ENCODE measurements around the gene ATP6V0E1. TPM values are rescaled to one million over a fixed set of nuclear protein-coding genes. Genes with fewer than 3 reads are reported as not detected.

ATP6V0E1 gene
- total RNA-seq, 3 donors from 2014 or later = 173 to 219 (median 185) TPM

DNA sequence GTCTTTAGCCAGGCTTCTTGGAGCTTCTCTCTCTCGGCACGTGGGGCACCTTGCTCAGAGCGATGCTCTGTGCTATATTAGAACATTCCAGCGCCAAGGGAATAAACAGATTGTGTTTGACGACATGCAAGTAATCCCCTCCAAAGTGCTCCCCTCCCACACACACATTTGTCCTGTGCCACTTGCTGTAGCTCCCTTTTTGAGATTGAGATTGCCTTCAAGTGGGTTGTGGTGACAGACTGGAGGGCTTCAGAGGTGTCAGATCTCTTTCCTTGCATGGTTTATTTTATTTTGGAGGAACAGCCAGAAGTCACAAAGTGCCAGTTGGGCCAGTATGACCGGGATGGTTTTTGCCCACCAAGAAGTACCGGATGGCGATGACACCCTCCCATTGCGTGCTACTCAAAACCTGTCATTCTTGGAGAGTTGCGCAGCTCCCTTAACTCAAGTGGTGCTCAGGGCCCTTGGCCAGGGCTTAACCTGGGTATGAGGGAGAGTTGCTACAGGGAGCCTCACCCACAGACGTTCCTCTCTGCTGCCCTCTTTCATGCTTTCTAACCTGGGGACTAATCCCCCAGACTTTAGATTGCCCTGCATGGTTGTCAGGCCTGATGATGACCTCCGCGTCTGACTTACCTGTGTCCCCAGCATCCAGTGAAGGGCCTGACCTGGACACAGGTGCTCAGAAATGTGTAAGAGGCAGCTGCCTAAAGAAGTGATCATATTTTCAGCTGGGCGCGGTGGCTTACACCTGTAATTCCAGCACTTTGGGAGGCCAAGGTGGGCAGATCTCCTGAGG is 43.1 kb upstream of the ATP6V0E1 start:
- DNase-seq (ENCODE audit: low spot score in 2 of 2) = no peak
- no peaks in the 10 kb centered on the region for H3K4me1 ChIP-seq
- H3K4me3 ChIP-seq = no peak overlapping the region
- no peak overlapping the region for H3K27ac ChIP-seq
- intact Hi-C loops (cut with DNase I; ENCODE audit: low total_unique reads) = loop anchor here (10.0 kb wide), 1 partner anchor 476 kb away; no protein-coding TSS in a partner anchor
- TF ChIP-seq POLR2A (IDR thresholded peaks at IDR 0.05) (no peak), POLR2AphosphoS5 (IDR thresholded peaks at IDR 0.05) (no peak)
- TF ChIP-seq, protein P1, sequence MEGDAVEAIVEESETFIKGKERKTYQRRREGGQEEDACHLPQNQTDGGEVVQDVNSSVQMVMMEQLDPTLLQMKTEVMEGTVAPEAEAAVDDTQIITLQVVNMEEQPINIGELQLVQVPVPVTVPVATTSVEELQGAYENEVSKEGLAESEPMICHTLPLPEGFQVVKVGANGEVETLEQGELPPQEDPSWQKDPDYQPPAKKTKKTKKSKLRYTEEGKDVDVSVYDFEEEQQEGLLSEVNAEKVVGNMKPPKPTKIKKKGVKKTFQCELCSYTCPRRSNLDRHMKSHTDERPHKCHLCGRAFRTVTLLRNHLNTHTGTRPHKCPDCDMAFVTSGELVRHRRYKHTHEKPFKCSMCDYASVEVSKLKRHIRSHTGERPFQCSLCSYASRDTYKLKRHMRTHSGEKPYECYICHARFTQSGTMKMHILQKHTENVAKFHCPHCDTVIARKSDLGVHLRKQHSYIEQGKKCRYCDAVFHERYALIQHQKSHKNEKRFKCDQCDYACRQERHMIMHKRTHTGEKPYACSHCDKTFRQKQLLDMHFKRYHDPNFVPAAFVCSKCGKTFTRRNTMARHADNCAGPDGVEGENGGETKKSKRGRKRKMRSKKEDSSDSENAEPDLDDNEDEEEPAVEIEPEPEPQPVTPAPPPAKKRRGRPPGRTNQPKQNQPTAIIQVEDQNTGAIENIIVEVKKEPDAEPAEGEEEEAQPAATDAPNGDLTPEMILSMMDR (IDR thresholded peaks at IDR 0.05) = no peak
- H3K9me3 ChIP-seq = no peaks in the 10 kb centered on the region
- H3K36me3 ChIP-seq = no peaks in the 10 kb centered on the region
- H3K27me3 ChIP-seq = no peaks in the 10 kb centered on the region

DNA sequence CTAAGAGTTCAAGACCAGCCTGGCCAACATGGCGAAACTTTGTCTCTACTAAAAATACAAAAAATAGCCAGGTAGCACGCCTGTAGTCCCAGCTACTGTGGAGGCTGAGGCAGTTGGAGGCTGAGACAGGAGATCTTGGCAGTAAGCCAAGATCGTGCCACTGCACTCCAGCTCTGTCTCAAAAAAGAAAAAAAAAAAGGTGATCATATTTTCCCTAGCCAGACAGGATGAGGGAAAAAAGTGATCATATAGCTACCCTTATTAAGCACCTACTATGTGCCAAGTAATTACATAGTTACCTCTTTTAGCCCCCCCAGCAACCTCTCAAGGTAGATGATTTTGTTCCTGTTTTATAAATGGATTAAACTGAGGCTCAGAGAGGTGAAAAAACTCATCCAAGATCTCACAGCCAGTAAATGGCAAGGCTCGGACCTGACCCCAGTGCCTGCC is 42.5 kb upstream of the ATP6V0E1 start:
- Histone ChIP-seq H3K4me1 (no peaks in the 10 kb centered on the region), H3K27ac (no peak overlapping the region), H3K4me3 (no peak overlapping the region), H3K27me3 (no peaks in the 10 kb centered on the region), H3K36me3 (no peaks in the 10 kb centered on the region), H3K9me3 (no peaks in the 10 kb centered on the region)
- no peak for DNase-seq (ENCODE audit: low spot score in 2 of 2)
- intact Hi-C loops (cut with DNase I; ENCODE audit: low total_unique reads) = loop anchor here (10.0 kb wide), 1 partner anchor 476 kb away; no protein-coding TSS in a partner anchor
- no peak for TF ChIP-seq POLR2A (IDR thresholded peaks at IDR 0.05)
- TF ChIP-seq, protein P1 (IDR thresholded peaks at IDR 0.05) = no peak

DNA sequence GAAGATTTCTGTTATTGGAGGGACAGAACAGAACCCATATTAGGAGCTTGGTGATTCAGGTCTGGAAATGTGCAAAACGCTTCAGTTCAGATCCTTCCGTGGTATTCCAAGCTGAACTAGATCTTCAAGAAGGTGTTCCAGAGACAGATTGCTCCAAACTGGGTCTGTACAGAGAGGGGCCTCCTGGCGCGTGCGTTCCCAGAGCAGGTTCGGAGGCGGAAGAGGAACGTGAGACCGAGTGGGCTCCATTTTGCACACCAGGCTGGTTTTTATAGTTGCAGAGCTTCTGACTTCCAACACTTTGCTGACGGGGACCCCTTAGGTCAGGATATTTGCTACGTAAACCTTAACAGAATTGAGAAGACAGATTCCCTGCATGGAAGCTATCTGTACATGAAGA is 41.0 kb upstream of the ATP6V0E1 start:
- H3K4me1 ChIP-seq = no peaks in the 10 kb centered on the region
- DNase-seq (ENCODE audit: low spot score in 2 of 2) = no peak
- TF ChIP-seq POLR2A (IDR thresholded peaks at IDR 0.05) (no peak), POLR2AphosphoS5 (IDR thresholded peaks at IDR 0.05) (no peak)
- TF ChIP-seq, protein P1 (IDR thresholded peaks at IDR 0.05) = no peak
- H3K36me3 ChIP-seq = no peaks in the 10 kb centered on the region
- H3K27ac ChIP-seq = no peak overlapping the region
- H3K9me3 ChIP-seq = no peaks in the 10 kb centered on the region
- H3K27me3 ChIP-seq = no peaks in the 10 kb centered on the region
- no peak overlapping the region for H3K4me3 ChIP-seq
- intact Hi-C loops (cut with DNase I; ENCODE audit: low total_unique reads) = loop anchor here (10.0 kb wide), 1 partner anchor 478 kb away; no protein-coding TSS in a partner anchor

DNA sequence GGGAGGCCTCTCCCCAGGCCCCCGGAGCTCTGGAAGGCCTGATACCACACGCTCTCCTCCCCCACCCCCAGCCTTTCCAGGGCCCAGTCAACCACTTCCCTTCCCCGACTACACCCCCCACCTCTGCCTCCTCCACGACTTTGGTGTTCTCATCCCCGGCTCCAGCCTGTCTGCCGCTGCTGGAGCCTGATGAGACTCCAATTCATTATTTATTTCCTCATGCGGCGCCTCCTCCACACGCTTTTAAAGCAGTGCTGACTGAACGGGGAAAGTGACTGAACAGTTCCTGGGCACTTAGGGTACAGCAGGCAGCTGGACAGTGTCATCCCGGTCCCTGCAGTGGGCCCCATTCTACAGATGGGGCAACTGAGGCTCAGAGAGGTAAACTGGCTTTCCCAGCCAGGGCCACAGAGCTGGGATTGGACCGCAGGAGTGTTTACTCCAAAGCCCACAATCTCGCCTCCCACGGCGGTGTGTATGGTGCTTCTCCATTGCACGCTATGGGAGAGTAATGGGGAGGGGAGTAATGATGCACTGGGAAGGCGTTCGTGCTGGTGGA is 40.2 kb upstream of the ATP6V0E1 start:
- H3K36me3 ChIP-seq = no peaks in the 10 kb centered on the region
- intact Hi-C loops (cut with DNase I; ENCODE audit: low total_unique reads) = loop anchor here (10.0 kb wide), 1 partner anchor 479 kb away; no protein-coding TSS in a partner anchor
- no peak for TF ChIP-seq POLR2AphosphoS5 (IDR thresholded peaks at IDR 0.05)
- TF ChIP-seq, protein P1 (IDR thresholded peaks at IDR 0.05) = no peak
- TF ChIP-seq POLR2A (IDR thresholded peaks at IDR 0.05) = no peak
- no peaks in the 10 kb centered on the region for H3K9me3 ChIP-seq
- no peaks in the 10 kb centered on the region for H3K4me1 ChIP-seq
- H3K4me3 ChIP-seq = no peak overlapping the region
- DNase-seq (ENCODE audit: low spot score in 2 of 2) = no peak
- H3K27ac ChIP-seq = no peak overlapping the region
- H3K27me3 ChIP-seq = no peaks in the 10 kb centered on the region

DNA sequence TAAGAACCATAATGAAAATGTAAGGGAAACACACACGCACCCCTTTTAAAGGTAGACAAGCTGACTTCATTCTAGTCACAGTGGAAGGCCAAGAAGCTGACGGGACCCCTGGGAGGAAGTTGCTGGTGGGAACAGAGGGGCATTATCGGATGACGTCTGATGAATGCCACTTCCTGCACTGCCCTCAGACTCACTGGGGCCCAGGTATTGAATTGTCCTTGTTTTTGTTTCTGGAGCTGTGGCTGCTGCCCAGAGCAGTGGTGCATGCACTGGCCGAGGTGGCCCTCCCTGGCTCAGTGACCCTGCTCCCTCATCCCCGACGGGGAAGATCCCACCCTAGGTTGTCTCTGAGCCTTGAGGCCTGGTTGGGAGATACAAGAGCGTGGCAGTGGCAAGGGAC is 39.7 kb upstream of the ATP6V0E1 start:
- TF ChIP-seq POLR2A (IDR thresholded peaks at IDR 0.05) (no peak), POLR2AphosphoS5 (IDR thresholded peaks at IDR 0.05) (no peak)
- TF ChIP-seq, protein P1 (IDR thresholded peaks at IDR 0.05) = no peak
- Histone ChIP-seq H3K9me3 (no peaks in the 10 kb centered on the region), H3K36me3 (no peaks in the 10 kb centered on the region), H3K4me3 (no peak overlapping the region), H3K27ac (no peak overlapping the region), H3K27me3 (no peaks in the 10 kb centered on the region), H3K4me1 (no peaks in the 10 kb centered on the region)
- DNase-seq (ENCODE audit: low spot score in 2 of 2) = no peak
- intact Hi-C loops (cut with DNase I; ENCODE audit: low total_unique reads) = loop anchor here (10.0 kb wide), 1 partner anchor 479 kb away; no protein-coding TSS in a partner anchor

Measured in breast epithelium (tissue), 4 donors.